IMR-90 (cell line): ENCODE measurements around the gene TTC24. TPM values are rescaled to one million over a fixed set of nuclear protein-coding genes. Genes with fewer than 3 reads are reported as not detected.

Source experiments
- ATAC-seq: fragments of 200-7000 bp; cut with Tn5 transposase; 2 replicates; pipeline ENCODE4 v1.9.1; 2020; ENCODE audit warnings: low read depth, mild to moderate bottlenecking, moderate library complexity
- BruUV-seq: library from RNA; stranded (reverse); fragments of 400-500 nt; replicated peaks from 2 replicates; lab custom pipeline; 2021; lab: Mats Ljungman, UMichigan
- CTCF ChIA-PET: fragments of 300-600 bp; formaldehyde crosslinking; extraction: SDS; loops from one replicate; lab custom pipeline; 2021; ENCODE audit warnings: antibody characterized with exemption; lab: Yijun Ruan, JAX
- POLR2A ChIA-PET: fragments of 300-600 bp; sonication (Branson Sonifier 250); formaldehyde crosslinking; loops from one replicate; lab custom pipeline; 2022; ENCODE audit warnings: antibody characterized with exemption; ENCODE audit not compliant: unreplicated experiment; lab: Charles Lee
- DNase-seq: peaks from one replicate; pipeline ENCODE4 v3.0.0; 2013
- H2AFZ ChIP-seq: replicated peaks from 2 replicates; pipeline ENCODE3; 2013; ENCODE audit warnings: low read length, mild to moderate bottlenecking; ENCODE audit not compliant: poor library complexity
- H2AK5ac ChIP-seq: 2 replicates; pipeline ENCODE4 v1.6.1; 2013; ENCODE audit warnings: low read depth, low read length, inconsistent platforms
- H2AK9ac ChIP-seq: replicated peaks from 2 replicates; pipeline ENCODE3; 2013; ENCODE audit warnings: mild to moderate bottlenecking, low read depth, low read length, moderate library complexity; ENCODE audit not compliant: poor library complexity
- H2BK120ac ChIP-seq: 2 replicates; pipeline ENCODE4 v1.6.1; 2013; ENCODE audit warnings: low read depth, low read length, inconsistent platforms
- H2BK15ac ChIP-seq: 3 replicates; pipeline ENCODE4 v1.6.1; 2013; ENCODE audit warnings: low read depth, low read length, inconsistent platforms
- H2BK20ac ChIP-seq: 2 replicates; pipeline ENCODE4 v1.6.1; 2013; ENCODE audit warnings: low read depth, mild to moderate bottlenecking, inconsistent platforms, low read length, moderate library complexity
- H2BK5ac ChIP-seq: 2 replicates; pipeline ENCODE4 v1.6.1; 2013; ENCODE audit warnings: mild to moderate bottlenecking, low read depth, low read length, inconsistent platforms; ENCODE audit not compliant: poor library complexity, severe bottlenecking
- H3K14ac ChIP-seq: replicated peaks from 2 replicates; pipeline ENCODE4 v1.6.1; 2013; ENCODE audit warnings: low read depth, low read length, inconsistent platforms
- H3K18ac ChIP-seq: 2 replicates; pipeline ENCODE4 v1.6.1; 2013; ENCODE audit warnings: low read depth, low read length, control low read depth
- H3K23ac ChIP-seq: 2 replicates; pipeline ENCODE4 v1.6.1; 2013; ENCODE audit warnings: low read depth, low read length, inconsistent platforms
- H3K27ac ChIP-seq: 2 replicates; pipeline ENCODE4 v1.5.1; 2013; ENCODE audit warnings: mild to moderate bottlenecking, control low read depth, low read length; ENCODE audit not compliant: insufficient read depth
- H3K27me3 ChIP-seq: 2 replicates; pipeline ENCODE4 v1.6.1; 2013; ENCODE audit warnings: low read length; ENCODE audit not compliant: control insufficient read depth, insufficient read depth
- H3K36me3 ChIP-seq: 2 replicates; pipeline ENCODE4 v1.6.1; 2013; ENCODE audit warnings: low read length, mixed read lengths; ENCODE audit not compliant: control insufficient read depth, insufficient read depth
- H3K4ac ChIP-seq: 2 replicates; pipeline ENCODE4 v1.6.1; 2013; ENCODE audit warnings: low read depth, low read length, inconsistent platforms
- H3K4me1 ChIP-seq: 2 replicates; pipeline ENCODE4 v1.6.1; 2013; ENCODE audit warnings: low read length, mixed read lengths; ENCODE audit not compliant: control insufficient read depth, insufficient read depth
- H3K4me2 ChIP-seq: 2 replicates; pipeline ENCODE4 v1.6.1; 2013; ENCODE audit warnings: low read depth, mild to moderate bottlenecking, control low read depth, low read length, moderate library complexity
- H3K4me3 ChIP-seq: 2 replicates; pipeline ENCODE4 v1.5.1; 2013; ENCODE audit warnings: low read depth, mild to moderate bottlenecking, control low read depth, low read length, moderate library complexity; ENCODE audit not compliant: insufficient read depth
- H3K56ac ChIP-seq: 2 replicates; pipeline ENCODE4 v1.6.1; 2013; ENCODE audit warnings: low read length, inconsistent platforms; ENCODE audit not compliant: insufficient read depth; ENCODE audit errors: extremely low read depth
- H3K79me1 ChIP-seq, 2 experiments: 2 replicates each; pipeline ENCODE4 v1.6.1; 2013; ENCODE audit warnings: low read length in 2 of 2, inconsistent platforms in 1 of 2, low read depth in 1 of 2
- H3K9ac ChIP-seq: 2 replicates; pipeline ENCODE4 v1.6.1; 2013; ENCODE audit warnings: low read depth, low read length, control low read depth
- H3K9me1 ChIP-seq: 2 replicates; pipeline ENCODE4 v1.6.1; 2013; ENCODE audit warnings: low read length, inconsistent platforms; ENCODE audit not compliant: insufficient read depth
- H3K9me3 ChIP-seq: 2 replicates; pipeline ENCODE4 v1.6.1; 2013; ENCODE audit warnings: low read length; ENCODE audit not compliant: control insufficient read depth, insufficient read depth
- H4K20me1 ChIP-seq: 2 replicates; pipeline ENCODE4 v1.6.1; 2013; ENCODE audit warnings: low read length, inconsistent platforms; ENCODE audit not compliant: insufficient read depth
- H4K5ac ChIP-seq: 2 replicates; pipeline ENCODE4 v1.6.1; 2013; ENCODE audit warnings: mild to moderate bottlenecking, low read depth, low read length, control low read depth
- H4K8ac ChIP-seq, 2 experiments: 2 replicates each; pipeline ENCODE4 v1.6.1; 2013; ENCODE audit warnings: low read depth in 2 of 2, low read length in 2 of 2, control low read depth in 1 of 2, inconsistent platforms in 1 of 2
- H4K91ac ChIP-seq: 2 replicates; pipeline ENCODE4 v1.6.1; 2013; ENCODE audit warnings: low read depth, low read length, inconsistent platforms; ENCODE audit not compliant: insufficient read depth
- CHD1 ChIP-seq: IDR thresholded peaks from 2 replicates; pipeline ENCODE4 v1.6.1; 2012; ENCODE audit warnings: low read depth, low read length, improper control_type of control experiment
- FOS ChIP-seq: fragments of 150-350 bp; IDR thresholded peaks from 2 replicates; pipeline ENCODE4 v1.6.1; 2016; ENCODE audit warnings: low read depth, low read length
- MAFK ChIP-seq: IDR thresholded peaks from 2 replicates; pipeline ENCODE4 v1.6.1; 2012; ENCODE audit warnings: low read depth, low read length, improper control_type of control experiment
- MXI1 ChIP-seq: IDR thresholded peaks from 2 replicates; pipeline ENCODE4 v1.6.1; 2012; ENCODE audit warnings: low read depth, mild to moderate bottlenecking, low read length, moderate library complexity, borderline replicate concordance
- RAD21 ChIP-seq: IDR thresholded peaks from 2 replicates; pipeline ENCODE4 v1.6.1; 2012; ENCODE audit warnings: low read length, improper control_type of control experiment
- RCOR1 ChIP-seq: IDR thresholded peaks from 2 replicates; pipeline ENCODE4 v1.6.1; 2012; ENCODE audit warnings: mild to moderate bottlenecking, low read length, improper control_type of control experiment; ENCODE audit not compliant: insufficient replicate concordance
- RFX5 ChIP-seq: IDR thresholded peaks from 2 replicates; pipeline ENCODE4 v1.8.0; 2012; ENCODE audit warnings: low read depth, mild to moderate bottlenecking, low read length, moderate library complexity
- SMC3 ChIP-seq: fragments of 150-350 bp; IDR thresholded peaks from 2 replicates; pipeline ENCODE4 v1.6.1; 2016; ENCODE audit warnings: low read depth, mild to moderate bottlenecking, antibody characterized with exemption, low read length, moderate library complexity
- WGBS, 2 experiments: methylation state at CpG; one replicate each; pipeline versions ENCODE4 v1.1.5 to v1.1.7; 2013; ENCODE audit warnings: missing lambda C conversion rate in 2 of 2; ENCODE audit not compliant: insufficient read length in 1 of 2; ENCODE audit errors: extremely low coverage in 2 of 2; 5-methylcytosine and 5-hydroxymethylcytosine counted together
- dilution Hi-C: fragments of 300-500 bp; cut with HindIII; formaldehyde crosslinking; loops from one replicate; pipeline ENCODE4 v1.14.3; 2018; ENCODE audit warnings: low sequenced_read_pairs; ENCODE audit not compliant: unreplicated experiment
- in situ Hi-C: fragments of 300-500 bp; cut with MboI; formaldehyde crosslinking; loops from 3 replicates; pipeline ENCODE4 v1.14.3; 2019; ENCODE audit warnings: low sequenced_read_pairs, inconsistent platforms, mixed read lengths
- intact Hi-C: fragments of 100-400 bp; cut with micrococcal nuclease; formaldehyde crosslinking; loops from 2 replicates; pipeline ENCODE4 v1.10.0; 2022
- polyA plus RNA-seq, 3 experiments: library from polyadenylated mRNA; depleted of rRNA; stranded (reverse); fragments of >200 nt; gene quantifications; 2 replicates each; pipeline ENCODE4 v1.2.3, GENCODE V29; 2012; ENCODE audit warnings: low replicate concordance in 1 of 3
- total RNA-seq: library from RNA; depleted of rRNA; stranded (reverse); fragments of >200 nt; gene quantifications from 2 replicates; pipeline ENCODE4 v1.2.3, GENCODE V29; 2012

Gene TTC24
- total and polyA plus RNA-seq, 2 of the 4 experiments (the other 2 are of a cell fraction) = not detected

DNA sequence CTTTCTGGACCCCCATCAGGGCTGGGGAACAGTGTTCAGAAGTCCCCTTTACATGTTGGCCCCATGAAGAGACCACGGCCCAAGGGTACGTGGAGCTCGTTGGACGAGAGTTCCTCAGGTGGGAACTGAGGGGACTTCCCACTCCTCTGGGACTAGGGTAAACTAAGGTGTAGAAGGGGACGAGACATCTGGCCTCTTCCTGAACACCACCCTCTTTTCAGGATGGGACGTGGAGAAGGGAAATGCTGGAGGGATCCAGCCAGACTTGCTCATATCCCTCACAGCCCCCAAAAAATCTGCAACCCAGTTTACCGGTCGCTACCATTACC is 14.1 kb downstream of the TTC24 start:
- Histone ChIP-seq H3K9me1 (peaks cover 10% of the 10 kb centered on the region), H3K56ac (no peak overlapping the region), H4K8ac (no peak overlapping the region), H3K27me3 (no peaks in the 10 kb centered on the region), H3K4me2 (no peak overlapping the region), H3K4me3 (no peak overlapping the region), H3K9me3 (no peaks in the 10 kb centered on the region), H2BK120ac (no peak overlapping the region), H4K20me1 (no peaks in the 10 kb centered on the region), H3K9ac (no peak overlapping the region), H2AK9ac (no peak overlapping the region), H3K79me1 (peaks cover 11 to 41% of the 10 kb centered on the region in 2 experiments), H3K27ac (no peak overlapping the region), H2BK20ac (no peak overlapping the region), H2AFZ (no peak overlapping the region), H3K18ac (no peak overlapping the region), H3K4me1 (peaks cover 3% of the 10 kb centered on the region; the same call in 1 of the 2 replicates), H3K4ac (no peak overlapping the region), H3K23ac (no peak overlapping the region), H2AK5ac (no peak overlapping the region), H3K14ac (no peak overlapping the region), H3K36me3 (peaks cover 33% of the 10 kb centered on the region), H2BK5ac (no peak overlapping the region), H4K5ac (no peak overlapping the region), H4K91ac (no peak overlapping the region), H2BK15ac (no peak overlapping the region)
- ChIA-PET POLR2A (no interaction called here), CTCF (no interaction called here)
- in situ Hi-C loops = no loop called here
- dilution Hi-C loops = no loop called here
- WGBS, 2 experiments = no CpG with 5 or more reads among the region's 8 CpGs
- intact Hi-C loops = loop anchor here (5.0 kb wide), 1 partner anchor 111 kb away; no protein-coding TSS in a partner anchor
- no peak for DNase-seq
- no TSS peak for BruUV-seq
- ATAC-seq = no peak
- TF ChIP-seq RCOR1 = no peak
- no peak for TF ChIP-seq MAFK
- no peak for TF ChIP-seq SMC3
- no peak for TF ChIP-seq MXI1
- TF ChIP-seq RAD21 = no peak
- TF ChIP-seq FOS = no peak
- no peak for TF ChIP-seq CHD1
- no peak for TF ChIP-seq RFX5
